Measurements from ENCODE around the gene EVI5.

- TF ChIP-seq CTCF (IDR thresholded peaks at IDR 0.05) (no peak), POLR2A (IDR thresholded peaks at IDR 0.05) (no peak), POLR2AphosphoS5 (IDR thresholded peaks at IDR 0.05; ENCODE audit: insufficient read depth in 1 of 2, low read depth in 1 of 2) (no peak)
These were observed 146.4 kb downstream of the EVI5 start for GRCh38 chr1:92638498-92638897.
